GM12873 (cell line): ENCODE data around the gene ANKRD37.

Source experiments
- TF ChIP-seq, protein P1 (sequence below): IDR thresholded peaks from 2 replicates; pipeline ENCODE4 v1.5.1; 2012; ENCODE audit warnings: low read depth, mild to moderate bottlenecking, moderate library complexity, low read length, control low read depth; ENCODE audit not compliant: insufficient read depth; ENCODE audit errors: missing control alignments

ANKRD37 gene

DNA sequence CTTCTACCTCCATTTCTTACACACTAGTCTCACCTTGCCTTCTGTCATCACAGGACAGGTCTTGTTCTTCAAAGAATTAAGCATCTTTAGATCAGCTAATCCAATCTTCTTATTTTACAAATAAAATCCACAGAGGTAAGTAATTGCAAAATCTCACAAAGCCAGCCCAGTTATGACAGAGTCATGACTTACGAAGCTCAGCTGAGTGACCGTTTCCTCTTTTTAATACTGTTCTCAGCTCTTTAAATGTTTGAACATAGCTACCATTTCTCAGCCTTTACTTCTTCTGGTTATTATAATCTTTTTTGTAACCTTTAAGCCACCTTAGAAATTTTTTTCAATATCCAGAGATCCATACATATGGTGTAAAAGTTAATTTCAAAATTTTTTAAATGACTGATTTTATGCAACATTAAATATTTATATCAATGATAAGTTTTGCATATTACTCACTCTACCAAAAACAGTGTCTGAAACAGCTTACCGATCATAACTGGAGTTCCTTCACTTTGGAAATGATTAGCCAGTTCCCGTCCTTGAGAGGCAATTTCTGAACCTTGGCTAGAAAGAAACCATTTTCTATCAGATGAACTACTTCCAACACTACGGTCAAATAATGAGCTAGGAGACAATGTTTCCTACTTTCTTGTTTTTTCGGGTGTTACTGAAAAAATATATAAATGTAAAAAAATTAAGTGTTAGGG lies 8.8 kb downstream of the ANKRD37 start:
- TF ChIP-seq, protein P1, sequence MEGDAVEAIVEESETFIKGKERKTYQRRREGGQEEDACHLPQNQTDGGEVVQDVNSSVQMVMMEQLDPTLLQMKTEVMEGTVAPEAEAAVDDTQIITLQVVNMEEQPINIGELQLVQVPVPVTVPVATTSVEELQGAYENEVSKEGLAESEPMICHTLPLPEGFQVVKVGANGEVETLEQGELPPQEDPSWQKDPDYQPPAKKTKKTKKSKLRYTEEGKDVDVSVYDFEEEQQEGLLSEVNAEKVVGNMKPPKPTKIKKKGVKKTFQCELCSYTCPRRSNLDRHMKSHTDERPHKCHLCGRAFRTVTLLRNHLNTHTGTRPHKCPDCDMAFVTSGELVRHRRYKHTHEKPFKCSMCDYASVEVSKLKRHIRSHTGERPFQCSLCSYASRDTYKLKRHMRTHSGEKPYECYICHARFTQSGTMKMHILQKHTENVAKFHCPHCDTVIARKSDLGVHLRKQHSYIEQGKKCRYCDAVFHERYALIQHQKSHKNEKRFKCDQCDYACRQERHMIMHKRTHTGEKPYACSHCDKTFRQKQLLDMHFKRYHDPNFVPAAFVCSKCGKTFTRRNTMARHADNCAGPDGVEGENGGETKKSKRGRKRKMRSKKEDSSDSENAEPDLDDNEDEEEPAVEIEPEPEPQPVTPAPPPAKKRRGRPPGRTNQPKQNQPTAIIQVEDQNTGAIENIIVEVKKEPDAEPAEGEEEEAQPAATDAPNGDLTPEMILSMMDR = no peak

DNA sequence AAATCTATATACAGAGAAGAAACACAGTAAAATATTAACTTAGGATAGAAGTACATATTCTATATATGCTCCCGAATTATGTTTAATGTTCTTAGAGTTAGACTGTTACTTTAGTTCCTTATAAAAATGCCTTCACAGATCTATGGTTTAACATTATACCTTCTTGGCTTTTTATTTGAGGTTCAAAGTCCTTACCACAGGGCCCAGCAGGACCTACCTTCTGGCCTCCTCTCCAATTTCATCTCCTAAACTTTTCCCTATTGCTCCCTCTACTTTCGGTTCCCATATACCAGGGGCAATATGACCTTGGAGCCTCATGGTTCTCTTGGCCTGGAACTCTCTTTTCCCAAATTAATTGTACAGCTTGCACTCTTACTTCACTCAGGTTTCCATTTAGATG lies 11.8 kb downstream of the ANKRD37 start:
- TF ChIP-seq, protein P1 = no peak

DNA sequence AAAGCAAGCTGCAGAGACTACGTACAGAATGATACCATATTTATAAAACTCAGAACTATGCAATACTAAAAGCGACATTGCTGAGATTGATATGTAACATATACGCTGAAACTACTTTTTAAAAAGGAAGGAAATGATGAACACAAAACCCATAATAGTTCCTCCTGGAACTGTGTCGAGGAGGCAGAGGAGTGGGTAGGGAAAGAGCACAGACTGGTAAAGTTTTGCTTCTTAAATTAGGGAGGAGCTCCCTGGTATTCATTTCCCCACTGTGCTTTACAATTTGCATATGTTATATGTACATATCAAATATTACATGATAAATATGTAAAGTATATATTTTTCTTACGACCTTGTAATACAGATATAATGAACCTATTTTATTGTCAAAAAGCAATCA lies 15.2 kb downstream of the ANKRD37 start:
- TF ChIP-seq, protein P1 = no peak

DNA sequence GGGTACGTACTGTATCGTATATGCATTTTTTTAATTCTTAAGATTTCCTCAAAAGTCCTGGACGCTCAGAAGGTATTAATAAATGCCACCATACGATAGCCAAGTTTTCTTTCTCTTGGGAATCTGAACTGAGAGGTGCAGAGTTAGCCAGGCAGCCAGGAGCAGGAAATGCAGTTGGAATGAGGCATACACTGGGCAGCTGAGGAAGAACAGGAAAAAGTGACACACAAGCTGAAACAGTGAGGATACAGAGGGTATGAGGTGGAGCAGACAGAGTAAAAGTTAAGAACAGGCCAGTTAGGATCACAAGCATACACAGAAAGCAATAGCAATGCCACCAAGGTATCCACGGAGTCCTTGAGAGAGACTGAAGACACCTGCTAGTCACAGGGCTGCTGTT lies 15.8 kb downstream of the ANKRD37 start:
- TF ChIP-seq, protein P1 = no peak

DNA sequence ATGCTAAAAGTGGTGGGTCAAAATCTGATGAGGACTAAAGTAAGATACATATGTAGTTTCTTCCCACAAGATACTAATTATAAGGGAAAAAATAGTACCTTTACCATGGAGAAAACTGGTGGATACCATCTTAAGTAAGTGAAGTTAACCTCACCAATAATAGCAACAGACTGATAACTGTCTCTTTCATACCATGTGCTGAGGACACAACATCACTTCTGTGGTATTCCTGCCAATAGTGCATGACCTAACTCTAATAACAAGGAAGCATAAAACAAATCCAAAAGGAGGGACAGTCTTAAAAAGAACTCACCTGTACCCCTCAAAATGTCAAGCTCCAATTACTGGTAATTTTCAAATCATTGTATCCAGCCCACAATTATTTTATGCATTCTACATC lies 20.3 kb downstream of the ANKRD37 start:
- TF ChIP-seq, protein P1 = no peak

DNA sequence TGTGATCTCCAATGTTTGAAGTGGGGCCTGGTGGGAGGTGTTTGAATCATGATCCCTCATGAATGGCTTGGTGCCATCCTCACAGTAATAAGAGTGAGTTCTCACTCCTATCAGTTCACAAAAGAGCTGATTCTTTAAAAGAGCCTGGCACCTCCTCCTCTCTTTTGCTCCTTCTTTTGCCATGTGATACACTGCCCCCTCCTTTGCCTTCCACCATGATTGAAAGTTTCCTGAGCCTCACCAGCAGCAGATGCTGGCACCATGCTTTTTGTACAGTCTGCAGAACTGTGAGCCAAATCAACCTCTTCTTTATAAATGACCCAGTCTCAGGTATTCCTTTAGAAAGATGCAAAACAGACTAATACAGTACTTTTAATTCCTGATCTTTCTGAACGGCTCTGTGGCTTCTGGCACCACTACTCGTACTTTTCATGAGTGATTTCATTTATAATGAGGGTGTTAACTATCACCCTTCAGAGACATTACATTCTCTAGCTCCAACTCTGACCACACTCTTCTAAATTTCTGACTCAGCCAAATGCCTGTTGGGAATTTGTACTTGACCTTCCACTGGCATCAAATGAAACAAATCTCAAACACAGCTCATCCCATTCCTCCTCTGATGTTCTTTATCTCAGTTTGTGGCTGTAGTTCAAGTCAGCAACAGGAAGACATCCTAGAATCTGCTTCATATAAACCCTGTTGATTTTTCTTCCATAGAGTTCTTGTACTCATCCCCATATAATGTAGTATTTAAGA lies 24.9 kb downstream of the ANKRD37 start:
- TF ChIP-seq, protein P1 = no peak

DNA sequence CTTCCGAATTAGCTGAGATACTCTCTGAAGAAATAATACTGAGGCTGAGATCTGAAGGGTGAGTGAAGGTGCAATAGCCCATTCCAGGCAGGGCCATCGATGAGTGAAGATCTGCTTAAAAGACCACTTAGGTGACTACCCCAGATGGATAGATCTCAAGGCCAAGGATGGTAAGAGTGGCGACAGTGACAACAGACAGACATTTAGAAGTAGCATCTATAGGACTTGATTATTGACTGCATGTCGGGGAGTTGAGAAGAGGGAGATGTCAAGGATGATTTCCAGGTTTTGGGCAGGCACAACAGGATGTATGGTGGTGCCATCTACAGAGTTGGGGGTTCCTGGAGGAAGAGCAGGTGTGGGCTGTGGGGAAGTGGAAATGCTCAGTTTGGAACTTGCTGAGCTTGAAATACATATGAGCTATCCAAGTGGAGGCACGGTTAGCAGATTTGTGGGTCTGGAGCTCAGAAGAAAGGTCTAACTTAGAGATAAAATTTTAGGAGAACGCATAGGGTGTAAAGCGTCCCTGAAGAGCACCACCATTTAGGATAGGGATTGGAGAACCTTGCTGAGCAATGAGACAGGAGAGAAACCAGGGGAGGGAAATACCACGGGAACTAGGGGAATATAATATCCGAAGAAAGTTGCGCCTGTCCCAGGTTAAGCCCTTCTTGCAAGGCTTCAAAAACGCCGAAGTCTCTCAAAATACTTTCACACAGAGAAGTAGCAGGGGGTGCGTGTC lies 28.4 kb downstream of the ANKRD37 start:
- TF ChIP-seq, protein P1 = no peak
